GM12874 (cell line): ENCODE results near the gene PDZD7.

ENCODE experiments used
- CTCF ChIP-seq: IDR thresholded peaks from 2 replicates; pipeline ENCODE4 v1.5.1; 2011; ENCODE audit warnings: low read depth, mild to moderate bottlenecking, control low read depth, low read length, moderate library complexity; ENCODE audit not compliant: insufficient read depth

The PDZD7 gene

GRCh38 chr10:100968863-100969186, 62.1 kb downstream of the PDZD7 start:
- no peak for TF ChIP-seq CTCF

- no peak for TF ChIP-seq CTCF
Measured at GRCh38 chr10:100968062-100968736, 62.7 kb downstream of the PDZD7 start.

- TF ChIP-seq CTCF: no peak
Measured at GRCh38 chr10:100967332-100967731, 63.6 kb downstream of the PDZD7 start.

GRCh38 chr10:100966887-100967286, 64.0 kb downstream of the PDZD7 start:
- no peak for TF ChIP-seq CTCF

GRCh38 chr10:100965820-100966219, 65.1 kb downstream of the PDZD7 start:
- TF ChIP-seq CTCF: no peak

GRCh38 chr10:100963826-100964225, 67.1 kb downstream of the PDZD7 start:
- TF ChIP-seq CTCF: no peak

GRCh38 chr10:100962351-100963080, 68.4 kb downstream of the PDZD7 start:
- TF ChIP-seq CTCF: no peak
